MG63 (cell line): ENCODE results near the gene GLP1R. TPM values are rescaled to one million over a fixed set of nuclear protein-coding genes. Genes with fewer than 3 reads are reported as not detected.

Experiments
- DNase-seq: peaks from one replicate; pipeline ENCODE4 v3.0.0-alpha.2; 2020
- H3K27me3 ChIP-seq: fragments of 250-450 bp; sonication (Bioruptor Pico); 2 replicates; pipeline ENCODE4 v1.5.1; 2020; ENCODE audit warnings: mild to moderate bottlenecking, moderate library complexity
- H3K36me3 ChIP-seq: fragments of 250-450 bp; sonication (Bioruptor Pico); 2 replicates; pipeline ENCODE4 v1.5.1; 2020; ENCODE audit warnings: mild to moderate bottlenecking, moderate library complexity
- H3K4me3 ChIP-seq: fragments of 250-450 bp; sonication (Bioruptor Pico); 2 replicates; pipeline ENCODE4 v1.5.1; 2020; ENCODE audit warnings: mild to moderate bottlenecking, moderate library complexity
- H3K9me3 ChIP-seq: fragments of 250-450 bp; sonication (Bioruptor Pico); 2 replicates; pipeline ENCODE4 v1.5.1; 2020; ENCODE audit warnings: mild to moderate bottlenecking, moderate library complexity
- total RNA-seq: library from RNA; depleted of rRNA; stranded (reverse); fragments of >200 nt; shearing (Covaris generic); gene quantifications from 2 replicates; pipeline ENCODE4 v1.2.3, GENCODE V29; 2014; ENCODE audit warnings: low replicate concordance

The GLP1R gene
- total RNA-seq, 1 experiment from 2014 or later, result not detected

DNA sequence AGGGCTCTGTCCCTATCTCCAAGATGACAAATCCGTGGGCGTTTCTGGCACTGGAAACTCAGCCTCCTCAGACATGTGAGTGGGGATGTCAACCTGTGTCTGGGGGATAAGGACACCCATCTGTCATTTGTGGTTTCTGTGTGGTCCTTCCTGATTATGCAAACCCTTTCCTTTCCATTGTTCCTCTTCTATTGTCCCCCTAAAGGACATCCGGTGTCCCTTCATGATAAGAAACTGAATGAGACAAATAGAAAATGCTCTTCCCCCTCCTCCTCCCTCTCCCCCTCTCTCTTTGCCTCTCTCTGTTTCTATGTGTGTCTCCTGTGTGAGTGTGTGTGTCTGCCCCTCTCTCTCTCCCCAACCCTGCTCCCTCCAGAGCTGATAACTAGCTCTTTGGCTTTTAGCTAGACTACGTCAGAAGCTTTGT is 11.5 kb upstream of the GLP1R start:
- DNase-seq, result no peak
- Histone ChIP-seq H3K36me3 (no peaks in the 10 kb centered on the region), H3K27me3 (peaks cover 94% of the 10 kb centered on the region), H3K4me3 (no peak overlapping the region), H3K9me3 (no peaks in the 10 kb centered on the region)

DNA sequence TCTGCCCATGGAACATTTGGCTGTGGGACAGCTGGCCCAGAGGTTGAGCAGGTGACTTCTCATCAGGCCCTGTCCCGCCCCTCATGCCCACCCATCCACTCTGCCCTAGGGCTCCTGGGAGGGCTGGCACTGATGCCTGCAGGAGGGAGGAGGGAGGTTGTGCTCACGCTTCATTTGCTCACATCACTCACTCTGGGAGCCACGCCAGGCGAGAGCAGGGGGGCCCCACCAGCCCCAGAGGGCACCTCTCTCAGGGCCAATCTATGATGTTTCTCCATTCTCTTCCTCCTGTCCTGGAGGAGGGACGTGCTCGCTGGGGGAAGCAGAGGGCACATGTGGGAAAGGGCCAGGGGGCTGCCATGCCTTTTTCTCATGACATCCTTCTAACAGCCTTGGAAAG is 10.9 kb upstream of the GLP1R start:
- no peaks in the 10 kb centered on the region for H3K36me3 ChIP-seq
- H3K4me3 ChIP-seq, result no peak overlapping the region
- H3K27me3 ChIP-seq, result peaks cover 93% of the 10 kb centered on the region
- H3K9me3 ChIP-seq, result no peaks in the 10 kb centered on the region
- no peak for DNase-seq

DNA sequence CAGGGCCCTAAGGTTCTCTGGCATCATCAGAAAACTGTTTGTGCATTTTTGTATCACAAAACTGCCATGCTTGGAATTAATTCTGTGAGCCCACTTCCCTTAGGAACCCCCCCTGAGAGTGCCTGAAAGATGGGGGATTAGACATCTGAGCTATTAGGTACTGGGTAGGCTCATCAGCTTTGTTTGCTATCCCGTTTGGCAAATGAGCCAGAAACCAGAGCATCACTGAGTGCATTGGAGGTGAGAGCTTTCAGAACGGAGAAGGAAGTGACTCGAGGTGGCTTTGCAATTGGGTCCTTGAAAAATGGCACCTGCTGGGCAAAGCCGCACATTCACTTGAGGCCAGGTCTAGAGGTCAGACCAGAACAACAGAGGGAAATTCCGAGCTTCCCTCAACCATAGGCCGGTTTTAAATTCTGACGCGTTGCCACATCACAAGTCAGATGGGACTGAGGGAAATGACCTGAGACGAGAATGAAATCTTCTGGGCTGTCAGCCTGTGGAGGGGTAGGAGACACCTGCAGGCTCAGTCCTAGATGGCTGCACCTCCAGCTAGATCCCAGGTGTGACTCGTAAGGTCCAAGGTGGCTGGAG is 8.4 kb upstream of the GLP1R start:
- Histone ChIP-seq H3K9me3 (no peaks in the 10 kb centered on the region), H3K4me3 (no peak overlapping the region), H3K27me3 (peaks cover 76% of the 10 kb centered on the region), H3K36me3 (no peaks in the 10 kb centered on the region)
- DNase-seq, result no peak

DNA sequence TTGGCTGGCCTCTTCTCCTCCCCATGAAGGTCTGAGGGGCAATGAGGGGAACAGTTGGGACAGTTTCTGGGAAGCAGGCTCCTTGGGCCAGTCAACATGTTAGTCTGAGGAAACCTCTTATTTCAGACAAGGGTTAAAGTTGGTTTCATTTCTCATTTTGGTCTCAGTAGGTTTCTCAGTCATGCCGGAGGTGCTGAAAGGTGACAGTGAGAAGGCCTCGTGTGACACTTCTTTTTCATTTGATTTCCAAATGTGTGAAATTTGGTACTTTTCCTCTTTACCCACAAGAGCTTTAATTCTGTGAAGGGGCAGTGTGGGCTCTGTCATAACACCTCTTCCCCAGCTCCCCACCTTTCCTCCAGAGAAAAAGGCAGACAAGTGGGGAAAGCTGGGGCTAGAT is 7.5 kb upstream of the GLP1R start:
- no peak overlapping the region for H3K4me3 ChIP-seq
- H3K27me3 ChIP-seq, result peaks cover 67% of the 10 kb centered on the region
- no peaks in the 10 kb centered on the region for H3K9me3 ChIP-seq
- no peak for DNase-seq
- no peaks in the 10 kb centered on the region for H3K36me3 ChIP-seq

DNA sequence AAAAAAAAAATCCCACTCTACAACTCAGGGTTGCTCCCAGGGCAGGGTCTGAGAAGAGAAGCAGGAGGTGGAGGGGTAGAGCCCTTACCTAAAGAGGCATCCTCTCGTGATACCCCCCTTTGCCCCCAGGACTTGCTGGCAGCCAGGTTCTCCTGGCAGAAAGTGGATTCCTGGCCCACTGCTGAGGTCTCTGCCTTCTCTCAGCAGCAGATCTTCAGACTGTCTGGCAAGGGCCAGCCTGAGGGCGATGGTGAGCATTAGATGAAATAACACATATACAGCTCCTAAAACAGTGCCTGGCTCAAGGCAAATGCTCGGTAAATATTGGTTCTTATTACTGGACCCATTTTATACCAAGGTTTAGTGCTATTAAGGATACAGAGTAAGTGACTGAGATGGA is 4.8 kb upstream of the GLP1R start:
- DNase-seq, result no peak
- no peaks in the 10 kb centered on the region for H3K9me3 ChIP-seq

DNA sequence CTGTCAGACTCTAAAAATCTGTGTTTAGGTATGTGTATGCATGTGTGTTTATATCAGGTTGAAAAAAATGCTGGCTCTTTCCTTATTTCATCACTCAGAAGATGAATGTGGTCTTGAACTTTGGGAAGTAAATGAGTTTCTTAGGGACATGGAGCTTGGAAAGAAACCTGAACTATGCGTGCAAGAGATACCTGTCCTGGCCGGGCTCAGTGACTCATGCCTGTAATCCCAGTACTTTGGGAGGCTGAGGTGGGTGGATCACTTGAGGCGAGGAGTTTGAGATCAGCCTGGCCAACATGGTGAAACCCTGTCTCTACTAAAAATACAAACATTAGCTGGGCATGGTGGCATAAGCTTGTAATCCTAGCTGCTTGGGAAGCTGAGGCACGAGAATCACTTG is 4.4 kb upstream of the GLP1R start:
- peaks cover 67% of the 10 kb centered on the region for H3K27me3 ChIP-seq
- H3K9me3 ChIP-seq, result no peaks in the 10 kb centered on the region
- H3K36me3 ChIP-seq, result no peaks in the 10 kb centered on the region
- no peak for DNase-seq
- no peak overlapping the region for H3K4me3 ChIP-seq

More for the DNA sequence above, 4.8 kb upstream of the GLP1R start:
- H3K36me3 ChIP-seq, result no peaks in the 10 kb centered on the region
- H3K4me3 ChIP-seq, result no peak overlapping the region
- peaks cover 67% of the 10 kb centered on the region for H3K27me3 ChIP-seq

DNA sequence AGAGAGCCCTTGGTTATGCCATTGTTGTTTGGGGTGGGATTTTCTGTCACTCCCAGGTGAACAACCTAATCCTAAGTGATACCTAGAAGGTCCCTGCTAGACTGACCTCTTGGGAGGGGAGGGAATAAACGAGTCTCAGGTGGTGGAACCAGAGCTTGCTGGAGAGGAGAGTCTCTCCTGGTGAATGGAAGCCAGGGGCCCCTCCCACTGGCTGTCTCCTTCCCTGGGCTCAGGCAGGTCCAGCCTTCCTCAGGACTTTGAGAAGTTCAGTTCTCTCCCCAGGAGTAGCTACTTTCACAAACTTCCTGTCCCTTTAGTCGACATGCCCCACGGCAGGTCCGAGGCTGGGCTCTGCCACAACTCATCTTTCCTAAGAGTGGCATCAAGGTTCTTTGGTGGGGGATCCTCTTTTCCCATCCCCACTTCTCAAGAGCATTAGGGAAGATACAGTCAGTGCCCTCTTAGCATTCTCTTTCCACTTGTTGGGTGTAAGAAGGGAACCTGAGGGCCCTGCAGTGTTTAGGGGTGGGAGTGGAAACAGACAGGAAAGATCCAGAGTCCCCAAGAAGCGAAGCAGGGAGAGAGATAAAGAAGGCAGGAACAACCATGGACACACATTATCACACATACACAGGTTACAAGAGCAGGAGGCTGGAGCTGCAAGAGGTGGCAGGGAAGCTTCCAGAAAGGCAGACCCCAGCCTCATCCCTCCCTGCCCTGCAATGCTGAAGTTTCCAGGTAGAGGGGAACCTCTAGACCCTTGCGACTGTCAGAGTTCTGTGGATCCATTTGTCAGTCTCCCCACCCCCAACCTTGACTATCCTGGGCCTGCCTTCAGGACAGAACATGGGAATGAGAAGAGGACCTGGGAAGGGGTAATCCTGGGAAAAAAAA is 900 bp upstream of the GLP1R start:
- H3K36me3 ChIP-seq, result no peaks in the 10 kb centered on the region
- no peaks in the 10 kb centered on the region for H3K9me3 ChIP-seq
- H3K27me3 ChIP-seq, result peaks cover 43% of the 10 kb centered on the region
- H3K4me3 ChIP-seq, result no peak overlapping the region; the same call in 1 of the 2 replicates
- DNase-seq, result no peak

DNA sequence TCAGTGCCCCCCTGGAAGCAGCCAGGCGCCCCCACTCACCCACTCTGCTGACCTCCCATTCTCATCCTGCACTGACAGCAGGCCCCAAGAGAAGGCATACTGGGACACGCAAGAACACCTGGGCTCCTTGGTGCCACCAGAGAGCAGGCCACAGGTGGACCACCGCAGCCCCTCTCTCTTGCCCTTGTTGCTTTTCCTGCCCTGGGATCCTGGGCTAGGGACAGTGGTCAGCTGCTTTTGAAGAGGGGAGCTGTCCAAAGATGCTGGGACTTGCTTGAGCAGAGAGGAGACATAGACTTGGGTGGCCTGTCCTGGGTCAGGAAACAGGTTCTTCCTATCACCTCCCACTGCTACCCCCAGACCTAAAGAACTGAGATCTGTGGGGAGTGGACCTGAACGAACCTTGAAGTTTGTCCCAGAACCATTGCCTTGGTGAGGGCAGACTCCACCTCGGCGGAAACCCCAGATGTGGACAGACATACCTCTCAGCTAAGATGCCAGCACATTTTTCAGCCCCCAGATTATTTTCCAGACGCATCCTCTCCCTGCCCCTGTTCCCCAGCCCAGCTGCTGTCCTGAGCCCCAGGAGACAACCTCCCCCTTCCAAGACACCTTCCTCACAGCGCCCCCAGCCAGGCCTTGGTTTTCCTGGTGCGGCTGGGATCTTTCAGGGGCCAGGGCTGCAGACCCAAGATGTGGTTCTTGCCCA is 1.1 kb downstream of the GLP1R start:
- H3K36me3 ChIP-seq, result no peaks in the 10 kb centered on the region
- DNase-seq, result no peak
- H3K9me3 ChIP-seq, result no peaks in the 10 kb centered on the region
- peaks cover 37% of the 10 kb centered on the region for H3K27me3 ChIP-seq
- H3K4me3 ChIP-seq, result no peak overlapping the region

DNA sequence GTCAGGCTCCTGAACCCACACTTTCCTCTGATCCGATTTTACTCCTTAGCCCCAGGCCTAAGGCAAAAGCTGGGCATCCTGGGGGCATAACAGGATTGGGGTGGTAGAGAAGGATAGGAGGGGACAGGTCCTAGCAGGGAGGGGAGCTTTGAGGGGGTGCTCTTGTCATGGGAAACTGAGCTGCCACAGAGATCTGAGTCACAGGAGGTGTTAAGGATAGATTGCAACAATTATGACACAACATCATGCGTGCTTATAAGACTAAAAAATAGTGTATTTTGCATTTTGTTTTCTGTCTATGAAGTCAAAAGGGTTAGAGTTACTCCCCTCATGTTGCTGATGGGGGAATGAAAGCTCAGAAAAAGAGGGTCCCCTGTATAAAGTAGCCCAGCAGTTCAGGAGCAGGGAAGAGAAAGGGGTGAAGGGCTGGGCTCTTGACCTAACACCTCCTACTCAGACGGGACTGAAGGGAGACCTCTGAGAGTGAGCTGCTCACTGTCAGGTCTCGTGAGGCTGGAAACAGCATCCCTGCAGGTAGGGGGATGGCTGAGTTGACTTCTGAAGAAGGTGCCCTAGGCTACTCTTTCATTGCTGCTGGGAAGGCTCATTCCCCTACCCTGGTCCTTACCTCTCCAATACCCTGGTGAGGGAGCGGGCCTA is 2.0 kb downstream of the GLP1R start:
- DNase-seq, result no peak
- no peaks in the 10 kb centered on the region for H3K9me3 ChIP-seq

DNA sequence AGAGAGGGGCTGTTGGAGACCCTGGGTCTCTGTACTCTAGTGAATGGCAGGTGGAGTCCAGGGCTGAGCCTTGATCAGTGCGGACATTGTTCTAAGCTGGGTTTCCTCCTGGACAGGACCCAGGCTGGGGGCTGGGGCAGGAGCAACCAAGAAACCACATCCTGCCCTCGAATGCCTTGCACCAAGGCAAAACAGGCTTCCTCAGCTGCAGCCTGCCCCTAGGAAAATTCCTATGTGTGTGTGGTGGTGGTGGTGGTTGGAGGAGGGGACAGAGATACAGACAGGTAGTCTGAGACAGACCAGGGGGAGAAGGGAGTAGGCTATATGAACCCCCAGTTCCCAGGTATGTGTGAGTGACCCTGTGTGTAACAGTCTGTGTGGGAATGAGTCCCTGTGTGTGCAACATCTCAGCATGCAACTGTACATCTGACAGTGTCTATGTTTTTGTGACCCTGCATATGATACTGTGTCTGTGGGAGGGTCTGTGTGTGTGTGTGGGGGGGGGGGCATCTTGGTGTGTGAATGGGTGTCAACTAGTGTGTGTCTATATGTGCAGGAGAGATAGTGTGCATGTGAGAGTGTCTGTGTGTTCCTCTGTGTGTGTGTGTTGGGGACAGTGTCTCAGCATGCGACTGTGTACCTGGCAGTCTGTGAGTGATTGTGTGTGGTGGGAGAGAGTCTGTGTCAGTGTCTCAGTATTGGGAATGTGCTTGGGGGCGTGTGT is 3.0 kb downstream of the GLP1R start:
- DNase-seq, result no peak
- Histone ChIP-seq H3K36me3 (no peaks in the 10 kb centered on the region), H3K4me3 (no peak overlapping the region), H3K9me3 (no peaks in the 10 kb centered on the region), H3K27me3 (peaks cover 33% of the 10 kb centered on the region)

More for the DNA sequence above, 2.0 kb downstream of the GLP1R start:
- Histone ChIP-seq H3K27me3 (peaks cover 37% of the 10 kb centered on the region), H3K36me3 (no peaks in the 10 kb centered on the region), H3K4me3 (no peak overlapping the region)

DNA sequence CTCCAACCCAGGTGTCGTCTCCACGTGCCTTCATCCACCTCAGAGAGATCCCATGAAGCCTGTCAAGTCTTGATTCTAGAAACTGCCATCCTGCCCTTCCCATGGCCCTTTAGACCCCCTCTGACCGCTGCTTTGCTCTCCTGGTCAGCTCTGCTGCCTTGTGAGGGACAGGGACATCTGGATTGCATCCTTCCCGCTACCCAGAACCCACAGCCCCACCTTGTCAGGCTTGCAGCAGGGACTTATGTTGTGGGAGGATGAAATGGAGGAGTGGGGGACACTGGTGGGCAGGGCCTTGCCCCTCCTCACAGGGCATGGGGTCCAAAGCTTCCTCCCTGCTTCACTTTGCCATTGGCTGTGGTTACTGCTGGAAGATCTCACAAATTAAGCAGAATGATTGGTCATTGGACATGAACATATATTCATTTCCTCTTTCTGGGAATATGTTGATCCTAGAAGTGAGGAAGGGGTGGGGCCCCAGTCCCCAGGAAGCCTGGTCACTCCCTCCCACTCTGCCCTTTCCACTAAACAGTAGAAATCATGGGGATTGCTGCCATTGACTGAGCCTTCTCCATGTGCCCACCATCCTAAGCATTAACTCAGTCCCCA is 4.5 kb downstream of the GLP1R start:
- no peaks in the 10 kb centered on the region for H3K36me3 ChIP-seq
- no peaks in the 10 kb centered on the region for H3K9me3 ChIP-seq
- no peak for DNase-seq
- peaks cover 17% of the 10 kb centered on the region for H3K27me3 ChIP-seq
- H3K4me3 ChIP-seq, result no peak overlapping the region

DNA sequence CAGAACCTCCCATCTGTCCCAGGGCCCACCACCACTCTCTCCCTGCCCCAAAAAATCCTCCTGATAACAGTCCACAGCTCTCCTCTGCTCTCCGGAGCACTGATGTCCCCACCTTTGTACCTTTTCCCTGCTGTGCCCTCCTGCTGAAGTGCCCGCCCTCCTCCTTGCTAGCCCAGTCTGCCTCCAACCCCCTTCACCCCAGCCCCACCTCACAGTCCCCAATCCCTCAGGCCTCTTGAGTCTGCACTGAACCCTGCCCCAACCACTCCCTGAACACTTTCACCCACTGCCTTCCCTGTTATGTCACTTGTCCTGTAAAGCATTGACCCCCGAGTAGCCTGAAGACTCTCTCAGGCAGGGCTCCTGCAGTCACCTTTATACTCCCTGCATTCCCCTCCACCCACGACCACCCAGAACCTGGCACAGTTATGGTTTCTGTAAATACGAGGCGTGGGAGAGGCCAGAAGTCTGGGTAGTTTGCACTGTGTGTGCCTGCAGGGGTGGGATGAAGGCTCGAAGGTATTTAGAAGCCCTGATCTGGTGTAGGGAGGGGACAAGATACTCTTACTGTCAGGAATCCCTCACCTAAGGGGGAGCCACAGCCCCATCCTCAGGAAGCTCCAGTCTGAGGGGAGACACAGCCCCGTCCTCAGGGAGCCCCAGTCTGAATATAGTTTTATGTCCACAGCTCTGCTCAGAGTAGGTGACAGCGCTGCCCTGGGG is 5.4 kb downstream of the GLP1R start:
- Histone ChIP-seq H3K9me3 (no peaks in the 10 kb centered on the region), H3K4me3 (no peak overlapping the region), H3K36me3 (no peaks in the 10 kb centered on the region), H3K27me3 (peaks cover 8% of the 10 kb centered on the region)
- no peak for DNase-seq

DNA sequence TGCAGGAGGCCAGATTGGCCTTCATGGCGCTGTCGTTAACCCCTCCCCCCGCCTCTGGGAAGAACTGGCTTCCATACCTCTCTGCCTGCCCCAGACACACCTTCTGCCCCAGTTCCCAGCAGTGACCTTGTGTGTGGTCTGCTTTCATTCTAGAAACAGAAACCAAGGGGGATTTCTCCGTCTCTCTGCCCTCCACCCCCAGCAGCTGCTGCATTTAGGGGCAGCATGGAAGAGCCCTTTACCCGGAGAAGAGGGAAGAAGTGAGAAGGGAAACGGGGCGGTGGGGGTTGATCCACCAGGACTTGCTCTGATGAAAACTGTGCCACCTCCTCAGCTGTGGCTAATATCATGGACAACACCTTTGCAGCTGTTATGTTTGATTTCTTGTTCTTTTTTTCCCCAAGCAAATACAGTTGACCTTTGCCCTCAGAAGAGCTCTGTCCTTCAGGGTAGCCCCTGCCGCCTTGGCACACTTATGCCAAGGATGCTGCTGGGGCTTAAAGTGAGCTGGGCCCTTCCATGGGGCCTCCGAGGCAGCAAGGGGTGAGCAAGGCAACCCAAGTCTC is 6.1 kb downstream of the GLP1R start:
- DNase-seq, result no peak
- Histone ChIP-seq H3K4me3 (no peak overlapping the region), H3K27me3 (peaks cover 2% of the 10 kb centered on the region; the same call in 1 of the 2 replicates), H3K9me3 (no peaks in the 10 kb centered on the region), H3K36me3 (no peaks in the 10 kb centered on the region)

DNA sequence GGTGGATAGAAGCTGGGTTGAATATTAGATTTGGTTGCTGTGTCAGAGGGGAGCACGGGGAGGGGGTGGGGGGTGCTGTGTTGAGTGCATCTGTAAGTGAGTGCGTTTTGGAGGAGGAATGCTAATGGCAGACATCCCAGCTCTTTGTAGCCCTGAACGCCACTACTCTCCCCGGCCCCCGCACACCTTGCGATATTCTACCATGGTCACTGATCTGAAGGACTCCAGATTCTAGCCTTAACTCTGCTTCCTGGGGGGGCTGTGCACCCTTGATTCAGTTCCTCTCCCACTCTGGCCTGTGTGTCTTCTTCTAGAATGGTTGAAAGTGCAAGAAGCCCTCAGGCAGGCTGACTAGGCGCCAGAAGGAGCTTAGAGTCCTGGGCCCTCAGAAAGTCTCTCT is 7.1 kb downstream of the GLP1R start:
- DNase-seq, result no peak
- no peaks in the 10 kb centered on the region for H3K27me3 ChIP-seq
- H3K9me3 ChIP-seq, result no peaks in the 10 kb centered on the region
- no peak overlapping the region for H3K4me3 ChIP-seq
- H3K36me3 ChIP-seq, result no peaks in the 10 kb centered on the region

DNA sequence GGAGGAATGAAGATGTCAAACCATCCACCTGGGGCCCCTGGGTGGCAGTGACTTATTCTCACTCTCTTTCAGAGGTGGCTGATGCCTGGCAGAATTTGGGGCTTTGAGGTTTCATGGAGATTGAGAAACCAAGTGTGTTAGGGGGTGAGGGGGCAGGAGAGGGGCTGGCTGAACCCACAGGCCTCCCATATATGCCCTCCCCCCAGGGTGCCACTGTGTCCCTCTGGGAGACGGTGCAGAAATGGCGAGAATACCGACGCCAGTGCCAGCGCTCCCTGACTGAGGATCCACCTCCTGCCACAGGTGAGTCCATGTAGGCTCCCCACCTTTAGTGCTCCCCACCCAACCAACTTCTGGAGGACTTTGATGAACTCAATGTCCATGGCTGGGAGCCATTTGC is 7.6 kb downstream of the GLP1R start:
- Histone ChIP-seq H3K27me3 (no peaks in the 10 kb centered on the region), H3K9me3 (no peaks in the 10 kb centered on the region), H3K4me3 (no peak overlapping the region), H3K36me3 (no peaks in the 10 kb centered on the region)
- DNase-seq, result no peak
